ENCODE results near the gene PARP12. TPM values are rescaled to one million over a fixed set of nuclear protein-coding genes. Genes with fewer than 3 reads are reported as not detected.

Gene PARP12
- total and polyA plus RNA-seq, 2 of the 8 experiments (the other 6 are each of a cell fraction or from before 2014, with no cell fraction given): 9.0 to 21.5 TPM

GRCh38 chr7:140010194-140010895 is 52.4 kb downstream of the PARP12 start (continued):
- TF ChIP-seq, protein P1, sequence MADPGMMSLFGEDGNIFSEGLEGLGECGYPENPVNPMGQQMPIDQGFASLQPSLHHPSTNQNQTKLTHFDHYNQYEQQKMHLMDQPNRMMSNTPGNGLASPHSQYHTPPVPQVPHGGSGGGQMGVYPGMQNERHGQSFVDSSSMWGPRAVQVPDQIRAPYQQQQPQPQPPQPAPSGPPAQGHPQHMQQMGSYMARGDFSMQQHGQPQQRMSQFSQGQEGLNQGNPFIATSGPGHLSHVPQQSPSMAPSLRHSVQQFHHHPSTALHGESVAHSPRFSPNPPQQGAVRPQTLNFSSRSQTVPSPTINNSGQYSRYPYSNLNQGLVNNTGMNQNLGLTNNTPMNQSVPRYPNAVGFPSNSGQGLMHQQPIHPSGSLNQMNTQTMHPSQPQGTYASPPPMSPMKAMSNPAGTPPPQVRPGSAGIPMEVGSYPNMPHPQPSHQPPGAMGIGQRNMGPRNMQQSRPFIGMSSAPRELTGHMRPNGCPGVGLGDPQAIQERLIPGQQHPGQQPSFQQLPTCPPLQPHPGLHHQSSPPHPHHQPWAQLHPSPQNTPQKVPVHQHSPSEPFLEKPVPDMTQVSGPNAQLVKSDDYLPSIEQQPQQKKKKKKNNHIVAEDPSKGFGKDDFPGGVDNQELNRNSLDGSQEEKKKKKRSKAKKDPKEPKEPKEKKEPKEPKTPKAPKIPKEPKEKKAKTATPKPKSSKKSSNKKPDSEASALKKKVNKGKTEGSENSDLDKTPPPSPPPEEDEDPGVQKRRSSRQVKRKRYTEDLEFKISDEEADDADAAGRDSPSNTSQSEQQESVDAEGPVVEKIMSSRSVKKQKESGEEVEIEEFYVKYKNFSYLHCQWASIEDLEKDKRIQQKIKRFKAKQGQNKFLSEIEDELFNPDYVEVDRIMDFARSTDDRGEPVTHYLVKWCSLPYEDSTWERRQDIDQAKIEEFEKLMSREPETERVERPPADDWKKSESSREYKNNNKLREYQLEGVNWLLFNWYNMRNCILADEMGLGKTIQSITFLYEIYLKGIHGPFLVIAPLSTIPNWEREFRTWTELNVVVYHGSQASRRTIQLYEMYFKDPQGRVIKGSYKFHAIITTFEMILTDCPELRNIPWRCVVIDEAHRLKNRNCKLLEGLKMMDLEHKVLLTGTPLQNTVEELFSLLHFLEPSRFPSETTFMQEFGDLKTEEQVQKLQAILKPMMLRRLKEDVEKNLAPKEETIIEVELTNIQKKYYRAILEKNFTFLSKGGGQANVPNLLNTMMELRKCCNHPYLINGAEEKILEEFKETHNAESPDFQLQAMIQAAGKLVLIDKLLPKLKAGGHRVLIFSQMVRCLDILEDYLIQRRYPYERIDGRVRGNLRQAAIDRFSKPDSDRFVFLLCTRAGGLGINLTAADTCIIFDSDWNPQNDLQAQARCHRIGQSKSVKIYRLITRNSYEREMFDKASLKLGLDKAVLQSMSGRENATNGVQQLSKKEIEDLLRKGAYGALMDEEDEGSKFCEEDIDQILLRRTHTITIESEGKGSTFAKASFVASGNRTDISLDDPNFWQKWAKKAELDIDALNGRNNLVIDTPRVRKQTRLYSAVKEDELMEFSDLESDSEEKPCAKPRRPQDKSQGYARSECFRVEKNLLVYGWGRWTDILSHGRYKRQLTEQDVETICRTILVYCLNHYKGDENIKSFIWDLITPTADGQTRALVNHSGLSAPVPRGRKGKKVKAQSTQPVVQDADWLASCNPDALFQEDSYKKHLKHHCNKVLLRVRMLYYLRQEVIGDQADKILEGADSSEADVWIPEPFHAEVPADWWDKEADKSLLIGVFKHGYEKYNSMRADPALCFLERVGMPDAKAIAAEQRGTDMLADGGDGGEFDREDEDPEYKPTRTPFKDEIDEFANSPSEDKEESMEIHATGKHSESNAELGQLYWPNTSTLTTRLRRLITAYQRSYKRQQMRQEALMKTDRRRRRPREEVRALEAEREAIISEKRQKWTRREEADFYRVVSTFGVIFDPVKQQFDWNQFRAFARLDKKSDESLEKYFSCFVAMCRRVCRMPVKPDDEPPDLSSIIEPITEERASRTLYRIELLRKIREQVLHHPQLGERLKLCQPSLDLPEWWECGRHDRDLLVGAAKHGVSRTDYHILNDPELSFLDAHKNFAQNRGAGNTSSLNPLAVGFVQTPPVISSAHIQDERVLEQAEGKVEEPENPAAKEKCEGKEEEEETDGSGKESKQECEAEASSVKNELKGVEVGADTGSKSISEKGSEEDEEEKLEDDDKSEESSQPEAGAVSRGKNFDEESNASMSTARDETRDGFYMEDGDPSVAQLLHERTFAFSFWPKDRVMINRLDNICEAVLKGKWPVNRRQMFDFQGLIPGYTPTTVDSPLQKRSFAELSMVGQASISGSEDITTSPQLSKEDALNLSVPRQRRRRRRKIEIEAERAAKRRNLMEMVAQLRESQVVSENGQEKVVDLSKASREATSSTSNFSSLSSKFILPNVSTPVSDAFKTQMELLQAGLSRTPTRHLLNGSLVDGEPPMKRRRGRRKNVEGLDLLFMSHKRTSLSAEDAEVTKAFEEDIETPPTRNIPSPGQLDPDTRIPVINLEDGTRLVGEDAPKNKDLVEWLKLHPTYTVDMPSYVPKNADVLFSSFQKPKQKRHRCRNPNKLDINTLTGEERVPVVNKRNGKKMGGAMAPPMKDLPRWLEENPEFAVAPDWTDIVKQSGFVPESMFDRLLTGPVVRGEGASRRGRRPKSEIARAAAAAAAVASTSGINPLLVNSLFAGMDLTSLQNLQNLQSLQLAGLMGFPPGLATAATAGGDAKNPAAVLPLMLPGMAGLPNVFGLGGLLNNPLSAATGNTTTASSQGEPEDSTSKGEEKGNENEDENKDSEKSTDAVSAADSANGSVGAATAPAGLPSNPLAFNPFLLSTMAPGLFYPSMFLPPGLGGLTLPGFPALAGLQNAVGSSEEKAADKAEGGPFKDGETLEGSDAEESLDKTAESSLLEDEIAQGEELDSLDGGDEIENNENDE (IDR thresholded peaks at IDR 0.05; ENCODE audit: insufficient replicate concordance, low read length): no peak

Measured in H1 (cell line).